ENCODE measurements around the gene C3orf33. TPM values are rescaled to one million over a fixed set of nuclear protein-coding genes. Genes with fewer than 3 reads are reported as not detected.

Gene C3orf33
- total RNA-seq, 1 experiment from 2014 or later: 4.7 TPM

GRCh38 chr3:155805802-155806618 lies at the start of gene C3orf33 (continued):
- TF ChIP-seq TCF7L2 (IDR thresholded peaks at IDR 0.05; ENCODE audit: borderline replicate concordance, extremely low read depth, insufficient read depth, insufficient read length) (no peak), RAD21 (IDR thresholded peaks at IDR 0.05; ENCODE audit: low read depth) (peak; percentile 76), YY1 (IDR thresholded peaks at IDR 0.05; ENCODE audit: extremely low read depth, insufficient replicate concordance, low read depth, low read length) (peak; percentile 93), EGR1 (IDR thresholded peaks at IDR 0.05; ENCODE audit: low read depth) (peak; percentile 36; the same call in 1 of the 2 replicates), FOSL1 (IDR thresholded peaks at IDR 0.05; ENCODE audit: low read depth) (no peak), POLR2AphosphoS5 (IDR thresholded peaks at IDR 0.05; ENCODE audit: low read depth, low read length) (peak; percentile 60)
- TF ChIP-seq, protein P1, sequence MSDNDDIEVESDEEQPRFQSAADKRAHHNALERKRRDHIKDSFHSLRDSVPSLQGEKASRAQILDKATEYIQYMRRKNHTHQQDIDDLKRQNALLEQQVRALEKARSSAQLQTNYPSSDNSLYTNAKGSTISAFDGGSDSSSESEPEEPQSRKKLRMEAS (IDR thresholded peaks at IDR 0.05): peak; percentile 88

DNA sequence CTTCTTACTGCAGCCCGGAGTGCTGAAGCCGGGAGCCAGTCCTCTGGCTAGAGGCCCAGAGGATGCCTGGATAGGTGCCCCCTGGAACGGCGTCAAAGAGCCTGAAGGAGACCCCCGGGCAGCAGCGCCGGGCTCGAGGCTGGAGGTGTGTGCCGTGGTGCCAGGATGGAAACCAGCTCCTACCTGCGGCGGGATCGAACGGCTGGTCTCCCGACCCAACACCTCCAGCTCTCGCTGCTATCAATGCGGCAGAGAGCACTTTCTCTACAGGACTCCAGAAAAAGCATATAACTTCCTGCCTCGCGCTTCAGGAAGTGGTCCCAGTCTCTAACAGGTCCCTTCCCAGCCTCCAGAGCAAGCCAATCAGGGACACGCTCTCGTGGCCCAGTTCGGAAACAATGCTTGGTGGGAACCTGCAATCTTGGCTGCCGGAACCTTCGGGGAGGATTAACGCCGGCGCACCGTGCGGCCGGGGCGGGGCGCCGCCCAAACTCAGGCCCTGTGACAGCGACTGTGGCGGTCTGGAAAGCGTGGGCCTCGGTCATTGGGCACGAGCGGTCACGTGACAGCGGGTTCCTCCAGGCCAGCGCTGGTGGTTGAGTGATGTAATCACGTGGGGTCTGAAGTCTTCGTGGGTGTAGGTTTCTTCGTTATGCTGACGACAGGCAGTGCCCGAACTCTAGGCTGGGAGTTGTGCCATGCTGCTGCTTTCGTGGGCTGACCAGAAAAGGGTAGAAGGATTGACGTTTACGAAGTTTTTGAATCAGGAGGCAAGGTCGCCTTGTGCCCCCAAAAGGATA lies 48.3 kb upstream of the C3orf33 start, which contains the start of gene SLC33A1:
TSS of gene SLC33A1 (minus strand) at position 287 of the 800 bp plus-strand sequence. CDS start 430 bp downstream, outside the sequence.
- H3K27ac ChIP-seq (ENCODE audit: low read depth, low read length): peak within 1 kb of the TSS; percentile 81
- H3K4me1 ChIP-seq (ENCODE audit: control insufficient read depth in 1 of 2, insufficient read depth in 2 of 2, low read length in 2 of 2): peaks cover 7 to 18% of the 10 kb centered on the region in 2 experiments
- intact Hi-C loops (cut with micrococcal nuclease): loop anchor here (1.0 to 5.0 kb wide), 3 partner anchors 16 to 107 kb away; partner anchors contain the start of genes C3orf33, GMPS and PLCH1
- no peaks in the 10 kb centered on the region for H3K27me3 ChIP-seq (ENCODE audit: insufficient read depth, low read length)
- H2AFZ ChIP-seq (ENCODE audit: low read depth, low read length, poor library complexity, severe bottlenecking): peak within 1 kb of the TSS; percentile 77
- H4K20me1 ChIP-seq (ENCODE audit: insufficient read depth): no peaks in the 10 kb centered on the region
- DNase-seq (ENCODE audit: low read depth, low spot score) (peak; percentile 99), ATAC-seq (peak; percentile 94)
- H3K9me2 ChIP-seq (ENCODE audit: insufficient read depth): no peaks in the 10 kb centered on the region
- BruUV-seq (replicated peaks): no TSS peak
- ChIA-PET POLR2A (interaction anchor here (0.6 to 1.5 kb wide), 5 partner anchors 14 to 67 kb away, joined by 3 to 4 read pairs (median 3); partner anchors contain the start of gene C3orf33), RAD21 (ENCODE audit: low non-redundant PET in 1 of 2, low total read pairs in 2 of 2, uncharacterized antibody in 2 of 2, unreplicated experiment in 2 of 2) (no interaction called here), CTCF (interaction anchor here (1.8 kb wide), 1 partner anchor 48 kb away, joined by 7 read pairs; the partner anchor contains the start of gene C3orf33)
- H3K4me2 ChIP-seq (ENCODE audit: low read length): peak within 1 kb of the TSS; percentile 78
- H3K9me3 ChIP-seq (ENCODE audit: control insufficient read depth in 1 of 2, insufficient read depth in 1 of 2, low read depth in 1 of 2, low read length in 2 of 2): no peaks in the 10 kb centered on the region
- H3K36me3 ChIP-seq (ENCODE audit: control insufficient read depth in 1 of 2, insufficient read depth in 2 of 2, low read length in 2 of 2): no peaks in the 10 kb centered on the region
- peak within 1 kb of the TSS; percentile 91 to 98 for H3K4me3 ChIP-seq (replicated peaks in 1 of 2; ENCODE audit: low read depth in 1 of 2, low read length in 2 of 2)
- peak within 1 kb of the TSS; percentile 84 for H3K9ac ChIP-seq (ENCODE audit: low read length)
- H3K79me2 ChIP-seq (ENCODE audit: insufficient read depth, low read length): peaks cover 40% of the 10 kb centered on the region
- TF ChIP-seq YY1 (IDR thresholded peaks at IDR 0.05; ENCODE audit: extremely low read depth, insufficient replicate concordance, low read depth, low read length) (peak; percentile 87), ZFX (IDR thresholded peaks at IDR 0.05) (no peak), SIN3A (IDR thresholded peaks at IDR 0.05; ENCODE audit: low read depth) (peak; percentile 91), SP1 (IDR thresholded peaks at IDR 0.05; ENCODE audit: low read depth) (peak; percentile 97), CBX3 (IDR thresholded peaks at IDR 0.05; ENCODE audit: low read depth) (peak; percentile 99), ELF1 (IDR thresholded peaks at IDR 0.05; ENCODE audit: borderline replicate concordance, low read depth) (peak; percentile 79), EZH2 (IDR thresholded peaks at IDR 0.05) (no peak), EZH2phosphoT487 (IDR thresholded peaks at IDR 0.05; ENCODE audit: borderline replicate concordance) (no peak), FOSL1 (IDR thresholded peaks at IDR 0.05; ENCODE audit: low read depth) (0 out of 2 replicates have a peak, but pooled peaks have one; percentile 15), SRF (IDR thresholded peaks at IDR 0.05; ENCODE audit: low read depth) (peak; percentile 90), POLR2A (IDR thresholded peaks at IDR 0.05; ENCODE audit: borderline replicate concordance, extremely low read depth, insufficient read depth, insufficient read length) (peak; percentile 83), CEBPB (IDR thresholded peaks at IDR 0.05; ENCODE audit: low read depth) (peak; percentile 73; the same call in 1 of the 2 replicates), ZNF274 (IDR thresholded peaks at IDR 0.05; ENCODE audit: low read depth, low read length) (no peak), CTCF (IDR thresholded peaks at IDR 0.05 in 2 of 3, conservative IDR thresholded peaks at IDR 0.05 in 1 of 3; ENCODE audit: borderline replicate concordance in 1 of 3, insufficient read depth in 1 of 3, low read depth in 2 of 3, low read length in 2 of 3) (0 out of 6 replicates have a peak, but pooled peaks of 1 of the 3 experiments have one; percentile 0), EGR1 (IDR thresholded peaks at IDR 0.05; ENCODE audit: low read depth) (peak; percentile 83), RAD21 (IDR thresholded peaks at IDR 0.05; ENCODE audit: low read depth) (no peak)
- TF ChIP-seq, protein P1 (IDR thresholded peaks at IDR 0.05): peak; percentile 97
- TF ChIP-seq, protein P2, sequence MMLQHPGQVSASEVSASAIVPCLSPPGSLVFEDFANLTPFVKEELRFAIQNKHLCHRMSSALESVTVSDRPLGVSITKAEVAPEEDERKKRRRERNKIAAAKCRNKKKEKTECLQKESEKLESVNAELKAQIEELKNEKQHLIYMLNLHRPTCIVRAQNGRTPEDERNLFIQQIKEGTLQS (IDR thresholded peaks at IDR 0.05): no peak

All from HCT116 (cell line).